K562 (cell line): Measurements from ENCODE around the gene NIPSNAP3A. TPM values are rescaled to one million over a fixed set of nuclear protein-coding genes. Genes with fewer than 3 reads are reported as not detected.

Experiments used
- KAT7 ChIP-seq: sonication (generic); formaldehyde crosslinking; IDR thresholded peaks from 2 replicates; pipeline ENCODE4 v1.8.0; 2022; ENCODE audit warnings: missing genetic modification reagents, mild to moderate bottlenecking, borderline replicate concordance
- KAT8 ChIP-seq: fragments of 450-650 bp; IDR thresholded peaks from 2 replicates; pipeline ENCODE4 v1.6.1; 2016; ENCODE audit warnings: low read depth, mild to moderate bottlenecking
- MCM5 ChIP-seq: fragments of 450-650 bp; IDR thresholded peaks from 2 replicates; pipeline ENCODE4 v1.6.1; 2016; ENCODE audit warnings: low read depth
- SAFB ChIP-seq: fragments of 200-400 bp; formaldehyde crosslinking; IDR thresholded peaks from 2 replicates; pipeline ENCODE4 v1.6.1; 2017; ENCODE audit warnings: low read depth, low read length, borderline replicate concordance
- SMC3 ChIP-seq: conservative IDR thresholded peaks from 2 replicates; pipeline ENCODE4 v1.6.1; 2011; ENCODE audit warnings: low read depth, low read length, improper control_type of control experiment; ENCODE audit not compliant: insufficient read depth
- SOX6 ChIP-seq: fragments of 450-650 bp; IDR thresholded peaks from 2 replicates; pipeline ENCODE4 v1.6.1; 2014; ENCODE audit warnings: mild to moderate bottlenecking
- STAG1 ChIP-seq: sonication (generic); formaldehyde crosslinking; IDR thresholded peaks from 2 replicates; pipeline ENCODE4 v1.5.0; 2020; ENCODE audit warnings: missing genetic modification reagents, borderline replicate concordance
- TBL1XR1 ChIP-seq, 2 experiments: IDR thresholded peaks; 2 replicates each; pipeline ENCODE4 v1.6.1; 2012; ENCODE audit warnings: improper control_type of control experiment in 2 of 2, low read length in 2 of 2, mild to moderate bottlenecking in 1 of 2
- TCF3 ChIP-seq: sonication (generic); formaldehyde crosslinking; IDR thresholded peaks from 2 replicates; pipeline ENCODE4 v1.4.0; 2020; ENCODE audit warnings: mild to moderate bottlenecking, missing genetic modification reagents
- ZNF354B ChIP-seq: fragments of 250-450 bp; sonication (Bioruptor Pico); IDR thresholded peaks from 2 replicates; pipeline ENCODE4 v1.4.0; 2020
- ZNF41 ChIP-seq: fragments of 250-450 bp; sonication (Bioruptor Pico); conservative IDR thresholded peaks from 2 replicates; pipeline ENCODE4 v1.4.0; 2020; ENCODE audit warnings: mild to moderate bottlenecking
- ZNF586 ChIP-seq: fragments of 450-650 bp; formaldehyde crosslinking; conservative IDR thresholded peaks from 2 replicates; pipeline ENCODE4 v1.4.0; 2020; ENCODE audit warnings: mild to moderate bottlenecking, moderate library complexity
- polyA plus RNA-seq, 8 experiments: library from polyadenylated mRNA; depleted of rRNA in 4 of 8; stranded (reverse) in 5 of 8; unstranded in 3 of 8; fragments of >200 nt; fragmentation: Nextera tagmentation in 2 of 8; fragmentation: Illumina TruSeq in 1 of 8; extraction: Ambion mirVana in 2 of 8; extraction: Trizol in 1 of 8; gene quantifications; 2 replicates each; pipeline versions ENCODE4 v1.2.1 to v1.2.3, GENCODE V29; 2011 to 2014; ENCODE audit warnings: inconsistent platforms in 1 of 8, missing spikeins in 1 of 8
- total RNA-seq, 7 experiments: library from RNA; depleted of rRNA in 6 of 7; stranded (reverse); fragments of >200 nt in 6 of 7; fragmentation: Illumina TruSeq in 2 of 7; extraction: Trizol in 2 of 7; gene quantifications; 2 replicates each; pipeline versions ENCODE4 v1.2.1 to v1.2.3, GENCODE V29; 2011 to 2021; ENCODE audit warnings: low replicate concordance in 1 of 7
- TF ChIP-seq, protein P1 (sequence below): fragments of 250-450 bp; sonication (Bioruptor Pico); IDR thresholded peaks from 2 replicates; pipeline ENCODE4 v1.4.0; 2020; ENCODE audit warnings: mild to moderate bottlenecking, moderate library complexity, borderline replicate concordance
- TF ChIP-seq, protein P2 (sequence below): sonication (generic); formaldehyde crosslinking; IDR thresholded peaks from 2 replicates; pipeline ENCODE4 v1.8.0; 2023; ENCODE audit warnings: missing genetic modification reagents, mild to moderate bottlenecking, borderline replicate concordance
- TF ChIP-seq, protein P3 (sequence below), 2 experiments: fragments of 450-650 bp in 1 of 2; sonication (generic) in 1 of 2; formaldehyde crosslinking in 1 of 2; IDR thresholded peaks in 1 of 2; conservative IDR thresholded peaks in 1 of 2; 2 replicates each; pipeline versions ENCODE4 v1.6.1 to v1.8.1; 2016 to 2023; ENCODE audit warnings: mild to moderate bottlenecking in 2 of 2, moderate library complexity in 2 of 2, inconsistent platforms in 1 of 2, missing genetic modification reagents in 1 of 2
- TF ChIP-seq, protein P4 (sequence below): fragments of 250-450 bp; sonication (Bioruptor Pico); IDR thresholded peaks from 2 replicates; pipeline ENCODE4 v1.5.0; 2020; ENCODE audit warnings: mild to moderate bottlenecking

NIPSNAP3A gene
- total and polyA plus RNA-seq, 9 of the 15 experiments (the other 6 are each of a cell fraction or from before 2014, with no cell fraction given): 25.3 to 132 (median 40.5) TPM

DNA sequence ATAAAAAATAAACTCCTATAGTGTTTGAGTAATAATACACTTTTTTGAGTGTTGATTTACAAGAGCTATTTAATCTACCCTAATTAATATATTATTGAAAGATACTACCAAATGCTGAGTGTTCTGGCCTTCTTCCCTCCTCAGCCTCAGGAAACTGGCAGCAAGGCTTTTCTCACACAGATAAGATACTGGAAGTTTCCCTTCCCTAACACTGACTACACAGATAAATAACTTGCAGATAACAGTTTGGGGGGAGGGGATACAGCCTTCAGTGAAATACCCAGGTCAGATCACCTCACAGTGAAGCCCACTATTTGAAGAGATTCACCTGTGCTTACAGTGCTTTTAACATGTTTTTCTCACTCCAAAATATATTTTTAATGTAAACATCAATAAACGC lies 1.6 kb upstream of the NIPSNAP3A start (continued):
- TF ChIP-seq, protein P1, sequence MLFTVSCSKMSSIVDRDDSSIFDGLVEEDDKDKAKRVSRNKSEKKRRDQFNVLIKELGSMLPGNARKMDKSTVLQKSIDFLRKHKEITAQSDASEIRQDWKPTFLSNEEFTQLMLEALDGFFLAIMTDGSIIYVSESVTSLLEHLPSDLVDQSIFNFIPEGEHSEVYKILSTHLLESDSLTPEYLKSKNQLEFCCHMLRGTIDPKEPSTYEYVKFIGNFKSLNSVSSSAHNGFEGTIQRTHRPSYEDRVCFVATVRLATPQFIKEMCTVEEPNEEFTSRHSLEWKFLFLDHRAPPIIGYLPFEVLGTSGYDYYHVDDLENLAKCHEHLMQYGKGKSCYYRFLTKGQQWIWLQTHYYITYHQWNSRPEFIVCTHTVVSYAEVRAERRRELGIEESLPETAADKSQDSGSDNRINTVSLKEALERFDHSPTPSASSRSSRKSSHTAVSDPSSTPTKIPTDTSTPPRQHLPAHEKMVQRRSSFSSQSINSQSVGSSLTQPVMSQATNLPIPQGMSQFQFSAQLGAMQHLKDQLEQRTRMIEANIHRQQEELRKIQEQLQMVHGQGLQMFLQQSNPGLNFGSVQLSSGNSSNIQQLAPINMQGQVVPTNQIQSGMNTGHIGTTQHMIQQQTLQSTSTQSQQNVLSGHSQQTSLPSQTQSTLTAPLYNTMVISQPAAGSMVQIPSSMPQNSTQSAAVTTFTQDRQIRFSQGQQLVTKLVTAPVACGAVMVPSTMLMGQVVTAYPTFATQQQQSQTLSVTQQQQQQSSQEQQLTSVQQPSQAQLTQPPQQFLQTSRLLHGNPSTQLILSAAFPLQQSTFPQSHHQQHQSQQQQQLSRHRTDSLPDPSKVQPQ (CRISPR knock-in tag): no peak
- TF ChIP-seq SOX6: peak; percentile 49; the same call in 1 of the 2 replicates
- no peak for TF ChIP-seq ZNF354B (CRISPR knock-in tag)
- TF ChIP-seq STAG1 (CRISPR knock-in tag): no peak
- TF ChIP-seq ZNF586 (CRISPR knock-in tag): no peak
- TF ChIP-seq SAFB: no peak
- TF ChIP-seq, protein P2, sequence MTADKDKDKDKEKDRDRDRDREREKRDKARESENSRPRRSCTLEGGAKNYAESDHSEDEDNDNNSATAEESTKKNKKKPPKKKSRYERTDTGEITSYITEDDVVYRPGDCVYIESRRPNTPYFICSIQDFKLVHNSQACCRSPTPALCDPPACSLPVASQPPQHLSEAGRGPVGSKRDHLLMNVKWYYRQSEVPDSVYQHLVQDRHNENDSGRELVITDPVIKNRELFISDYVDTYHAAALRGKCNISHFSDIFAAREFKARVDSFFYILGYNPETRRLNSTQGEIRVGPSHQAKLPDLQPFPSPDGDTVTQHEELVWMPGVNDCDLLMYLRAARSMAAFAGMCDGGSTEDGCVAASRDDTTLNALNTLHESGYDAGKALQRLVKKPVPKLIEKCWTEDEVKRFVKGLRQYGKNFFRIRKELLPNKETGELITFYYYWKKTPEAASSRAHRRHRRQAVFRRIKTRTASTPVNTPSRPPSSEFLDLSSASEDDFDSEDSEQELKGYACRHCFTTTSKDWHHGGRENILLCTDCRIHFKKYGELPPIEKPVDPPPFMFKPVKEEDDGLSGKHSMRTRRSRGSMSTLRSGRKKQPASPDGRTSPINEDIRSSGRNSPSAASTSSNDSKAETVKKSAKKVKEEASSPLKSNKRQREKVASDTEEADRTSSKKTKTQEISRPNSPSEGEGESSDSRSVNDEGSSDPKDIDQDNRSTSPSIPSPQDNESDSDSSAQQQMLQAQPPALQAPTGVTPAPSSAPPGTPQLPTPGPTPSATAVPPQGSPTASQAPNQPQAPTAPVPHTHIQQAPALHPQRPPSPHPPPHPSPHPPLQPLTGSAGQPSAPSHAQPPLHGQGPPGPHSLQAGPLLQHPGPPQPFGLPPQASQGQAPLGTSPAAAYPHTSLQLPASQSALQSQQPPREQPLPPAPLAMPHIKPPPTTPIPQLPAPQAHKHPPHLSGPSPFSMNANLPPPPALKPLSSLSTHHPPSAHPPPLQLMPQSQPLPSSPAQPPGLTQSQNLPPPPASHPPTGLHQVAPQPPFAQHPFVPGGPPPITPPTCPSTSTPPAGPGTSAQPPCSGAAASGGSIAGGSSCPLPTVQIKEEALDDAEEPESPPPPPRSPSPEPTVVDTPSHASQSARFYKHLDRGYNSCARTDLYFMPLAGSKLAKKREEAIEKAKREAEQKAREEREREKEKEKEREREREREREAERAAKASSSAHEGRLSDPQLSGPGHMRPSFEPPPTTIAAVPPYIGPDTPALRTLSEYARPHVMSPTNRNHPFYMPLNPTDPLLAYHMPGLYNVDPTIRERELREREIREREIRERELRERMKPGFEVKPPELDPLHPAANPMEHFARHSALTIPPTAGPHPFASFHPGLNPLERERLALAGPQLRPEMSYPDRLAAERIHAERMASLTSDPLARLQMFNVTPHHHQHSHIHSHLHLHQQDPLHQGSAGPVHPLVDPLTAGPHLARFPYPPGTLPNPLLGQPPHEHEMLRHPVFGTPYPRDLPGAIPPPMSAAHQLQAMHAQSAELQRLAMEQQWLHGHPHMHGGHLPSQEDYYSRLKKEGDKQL (CRISPR knock-in tag): no peak
- no peak for TF ChIP-seq MCM5
- no peak for TF ChIP-seq ZNF41 (CRISPR knock-in tag)
- peak; percentile 42; the same call in 1 of the 2 replicates for TF ChIP-seq TCF3 (CRISPR knock-in tag)
- TF ChIP-seq SMC3: no peak
- no peak for TF ChIP-seq KAT8
- TF ChIP-seq KAT7 (CRISPR knock-in tag): no peak
- TF ChIP-seq, protein P3, sequence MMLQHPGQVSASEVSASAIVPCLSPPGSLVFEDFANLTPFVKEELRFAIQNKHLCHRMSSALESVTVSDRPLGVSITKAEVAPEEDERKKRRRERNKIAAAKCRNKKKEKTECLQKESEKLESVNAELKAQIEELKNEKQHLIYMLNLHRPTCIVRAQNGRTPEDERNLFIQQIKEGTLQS (IDR thresholded peaks at IDR 0.05): no peak
- TF ChIP-seq, protein P3 (CRISPR knock-in tag; conservative IDR thresholded peaks at IDR 0.05): no peak
- TF ChIP-seq, protein P4, sequence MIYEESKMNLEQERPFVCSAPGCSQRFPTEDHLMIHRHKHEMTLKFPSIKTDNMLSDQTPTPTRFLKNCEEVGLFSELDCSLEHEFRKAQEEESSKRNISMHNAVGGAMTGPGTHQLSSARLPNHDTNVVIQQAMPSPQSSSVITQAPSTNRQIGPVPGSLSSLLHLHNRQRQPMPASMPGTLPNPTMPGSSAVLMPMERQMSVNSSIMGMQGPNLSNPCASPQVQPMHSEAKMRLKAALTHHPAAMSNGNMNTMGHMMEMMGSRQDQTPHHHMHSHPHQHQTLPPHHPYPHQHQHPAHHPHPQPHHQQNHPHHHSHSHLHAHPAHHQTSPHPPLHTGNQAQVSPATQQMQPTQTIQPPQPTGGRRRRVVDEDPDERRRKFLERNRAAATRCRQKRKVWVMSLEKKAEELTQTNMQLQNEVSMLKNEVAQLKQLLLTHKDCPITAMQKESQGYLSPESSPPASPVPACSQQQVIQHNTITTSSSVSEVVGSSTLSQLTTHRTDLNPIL (CRISPR knock-in tag): no peak
- no peak; a peak in 1 of 4 replicates for TF ChIP-seq TBL1XR1 (IDR thresholded peaks at IDR 0.05; ENCODE audit: low read length in 2 of 2)
